Stimulated activated CD8-positive, alpha-beta memory T cell treated with anti-CD3 and anti-CD28 coated beads, Interleukin-12 subunit alpha, Interleukin-12 subunit beta, amount 100 ng/mL, for 24 hours (primary cell): Measurements from ENCODE around the gene BCL7C.
"Not testable (repeated sequence)": the region's sequence is repeated elsewhere in the genome, so short reads cannot be mapped to it uniquely, and the experiment has no call there.

Experiments
- DNase-seq: peaks from one replicate; pipeline ENCODE4 v3.0.0-alpha.2; 2020; ENCODE audit errors: extremely low read depth

The BCL7C gene

DNA sequence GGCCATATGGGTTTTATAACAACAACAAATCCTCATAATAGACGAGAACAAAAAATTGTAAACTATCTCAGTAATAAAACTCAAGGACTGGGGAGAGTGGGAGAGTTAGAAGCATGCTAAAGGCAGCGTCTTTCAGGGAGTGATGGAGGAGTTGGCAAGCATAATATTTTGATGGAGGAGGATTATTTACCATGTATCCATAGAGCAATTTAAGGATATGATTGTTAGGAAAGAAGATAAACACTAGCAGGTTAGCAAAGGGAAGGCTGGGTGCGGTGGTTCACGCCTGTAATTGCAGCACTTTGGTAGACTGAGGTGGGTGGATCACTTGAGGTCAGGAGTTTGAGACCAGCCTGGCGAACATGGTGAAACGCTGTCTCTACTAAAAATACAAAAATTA lies 27.8 kb downstream of the BCL7C start:
- DNase-seq, result no peak

DNA sequence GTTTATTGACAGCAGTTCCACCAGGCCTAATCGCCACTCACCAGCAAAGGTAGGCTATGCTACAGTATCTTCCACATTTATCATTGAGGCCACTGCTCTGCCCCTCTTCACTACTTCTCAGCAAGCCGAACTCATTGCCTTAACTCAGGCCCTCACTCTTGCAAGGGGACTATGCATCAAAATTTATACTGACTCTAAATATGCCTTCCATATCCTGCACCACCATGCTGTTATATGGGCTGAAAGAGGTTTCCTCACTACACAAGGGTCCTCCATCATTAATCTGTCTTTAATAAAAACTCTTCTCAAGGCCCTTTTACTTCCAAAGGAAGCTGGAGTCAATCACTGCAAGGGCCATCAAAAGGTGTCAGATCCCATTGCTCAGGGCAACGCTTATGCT lies 30.7 kb downstream of the BCL7C start:
- DNase-seq, result not testable (repeated sequence)

DNA sequence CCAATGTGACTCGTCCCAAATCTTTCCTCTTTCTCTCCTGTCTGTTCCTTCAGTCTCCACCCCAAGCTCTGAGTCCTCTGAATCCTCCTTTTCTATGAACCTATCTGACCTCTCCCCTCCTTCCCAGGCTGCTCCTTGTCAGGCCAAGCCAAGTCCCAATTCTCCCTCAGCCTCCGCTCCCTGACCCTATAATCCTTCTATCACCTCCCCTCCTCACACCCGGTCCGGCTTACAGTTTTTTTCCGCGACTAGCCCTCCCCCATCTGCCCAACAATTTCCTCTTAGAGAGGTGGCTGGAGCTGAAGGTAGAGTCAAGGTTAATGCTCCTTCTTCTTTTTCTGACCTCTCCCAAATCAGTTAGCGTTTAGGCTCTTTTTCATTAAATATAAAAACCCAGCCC lies 33.1 kb downstream of the BCL7C start:
- not testable (repeated sequence) for DNase-seq

DNA sequence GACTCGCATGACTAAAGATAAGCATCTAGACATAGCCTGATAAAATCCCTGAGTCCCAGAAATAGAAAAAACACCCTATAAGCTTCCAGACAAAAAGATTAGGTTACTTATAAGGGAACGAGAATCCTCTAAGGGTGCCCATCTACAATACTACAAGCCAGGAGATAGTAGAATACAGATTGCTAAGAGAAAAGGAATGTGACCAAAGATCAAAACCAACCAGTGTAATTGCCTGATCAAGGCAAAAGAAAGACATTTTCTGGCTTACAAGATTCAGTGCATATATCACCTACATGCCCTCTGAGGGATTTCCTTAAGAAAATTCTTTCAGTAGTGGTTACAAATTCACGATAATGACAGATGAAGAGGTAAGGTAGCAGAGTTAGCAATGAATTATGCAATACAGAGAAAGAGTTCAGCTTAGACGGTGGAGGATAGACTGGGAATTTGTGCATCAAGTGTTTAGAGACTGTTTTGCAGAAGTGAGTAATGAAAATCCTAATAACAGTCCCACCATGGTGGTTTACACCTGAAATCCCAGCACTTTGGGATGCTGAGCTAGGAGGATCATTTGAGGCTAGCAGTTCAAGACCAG lies 35.0 kb downstream of the BCL7C start:
- no peak for DNase-seq

DNA sequence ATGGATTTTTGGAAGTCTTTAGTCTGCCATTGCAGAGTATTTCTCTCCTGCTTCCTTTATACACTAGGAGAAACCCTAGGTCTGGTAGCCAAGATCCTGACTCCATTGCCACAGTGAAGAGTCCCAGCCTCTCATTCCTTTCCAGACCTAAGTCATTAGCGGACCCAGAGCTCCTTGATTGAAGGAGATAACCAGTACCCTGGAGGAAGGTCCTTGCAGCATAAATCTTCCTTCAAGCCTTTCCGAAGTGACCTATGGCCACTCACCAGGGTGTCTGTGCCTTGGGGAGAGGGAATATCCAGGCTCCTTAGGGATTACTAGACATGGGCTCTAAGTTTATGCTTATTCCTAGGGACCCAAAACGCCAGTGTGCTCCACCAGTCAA lies 35.8 kb downstream of the BCL7C start:
- no peak for DNase-seq

DNA sequence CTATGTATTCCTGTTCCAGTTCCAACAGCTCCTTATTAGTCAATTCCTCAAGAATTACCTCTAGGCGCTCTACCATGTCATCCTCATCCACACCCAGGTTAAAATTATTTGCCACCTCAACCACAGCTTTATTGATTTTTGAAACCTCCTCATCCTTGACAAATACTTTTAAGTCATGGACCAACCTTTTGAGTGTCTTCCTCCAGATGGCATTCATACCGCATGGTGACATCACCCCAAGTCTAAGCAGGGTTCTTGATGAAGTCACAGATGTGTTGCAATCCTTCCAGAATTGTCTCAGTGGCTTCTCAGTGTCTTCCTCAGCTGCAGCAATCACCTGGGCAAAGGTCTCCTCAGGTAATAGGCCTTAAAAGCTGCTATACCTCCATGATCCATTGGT lies 40.1 kb downstream of the BCL7C start:
- DNase-seq, result no peak

- DNase-seq, result no peak
Observed at GRCh38 chr16:30850246-30850645, 43.6 kb downstream of the BCL7C start.

GRCh38 chr16:30846649-30847402 lies 47.1 kb downstream of the BCL7C start:
- no peak for DNase-seq

DNA sequence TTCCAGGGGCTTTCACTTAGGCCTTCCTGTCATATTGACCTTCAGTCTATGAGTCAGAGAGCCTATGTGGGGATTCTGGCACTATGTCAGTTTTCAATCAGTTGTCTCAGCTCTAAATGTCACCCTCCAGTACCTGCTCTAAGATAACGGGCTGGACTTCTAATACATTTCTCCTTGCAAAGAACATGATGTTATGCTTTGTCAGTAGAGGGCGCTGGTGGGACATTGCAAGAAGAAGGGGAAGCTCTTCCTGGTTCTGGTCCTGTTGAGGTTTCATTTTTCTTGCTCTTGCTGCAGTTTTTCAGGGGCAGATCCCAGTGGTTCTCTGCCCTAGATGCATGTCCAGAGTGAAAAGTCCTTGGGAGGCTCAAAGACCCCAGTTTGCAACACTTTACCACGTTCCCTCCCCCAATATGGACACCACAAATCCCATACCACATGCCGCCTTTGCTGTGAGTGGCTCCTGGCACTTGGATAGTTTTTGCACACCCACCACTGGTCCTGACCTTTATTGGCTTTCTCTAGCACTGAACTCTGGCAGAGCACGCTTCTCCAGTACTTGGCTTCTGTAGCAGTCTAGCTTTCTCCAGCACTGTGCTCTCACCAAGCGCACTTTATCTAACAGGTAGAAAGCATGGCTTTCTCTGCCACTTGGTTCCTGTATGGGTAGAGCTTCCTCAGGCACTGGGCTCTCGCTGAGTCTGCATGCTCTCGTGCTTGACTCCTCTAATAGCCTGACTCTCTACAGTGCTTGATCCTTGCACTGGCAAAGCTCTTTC lies 49.0 kb downstream of the BCL7C start:
- DNase-seq, result peak; percentile 49

GRCh38 chr16:30844346-30844670 lies 49.6 kb downstream of the BCL7C start:
- no peak for DNase-seq

DNA sequence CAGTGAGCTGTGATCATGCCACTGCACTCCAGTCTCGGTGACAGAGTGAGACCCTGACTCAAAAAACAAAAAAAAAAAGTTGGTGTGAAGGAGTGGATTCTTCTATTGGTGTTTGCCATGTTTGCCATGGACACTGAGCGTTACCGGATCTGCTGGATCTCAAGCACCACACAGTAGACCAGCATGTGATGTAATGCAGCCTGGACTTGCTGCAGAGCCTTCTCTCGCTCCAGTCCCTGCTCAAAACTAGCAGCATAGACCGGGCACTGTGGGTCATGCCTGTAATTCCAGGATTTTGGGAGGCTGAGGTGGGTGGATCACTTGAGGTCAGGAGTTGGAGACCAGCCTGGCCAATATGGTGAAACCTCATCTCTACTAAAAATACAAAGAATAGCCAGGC lies 50.4 kb downstream of the BCL7C start:
- no peak for DNase-seq

GRCh38 chr16:30842971-30843370 lies 50.9 kb downstream of the BCL7C start:
- DNase-seq, result no peak

- DNase-seq, result no peak
Observed at GRCh38 chr16:30841332-30841731, 52.5 kb downstream of the BCL7C start.

- no peak for DNase-seq
Observed at GRCh38 chr16:30840611-30841010, 53.3 kb downstream of the BCL7C start.

DNA sequence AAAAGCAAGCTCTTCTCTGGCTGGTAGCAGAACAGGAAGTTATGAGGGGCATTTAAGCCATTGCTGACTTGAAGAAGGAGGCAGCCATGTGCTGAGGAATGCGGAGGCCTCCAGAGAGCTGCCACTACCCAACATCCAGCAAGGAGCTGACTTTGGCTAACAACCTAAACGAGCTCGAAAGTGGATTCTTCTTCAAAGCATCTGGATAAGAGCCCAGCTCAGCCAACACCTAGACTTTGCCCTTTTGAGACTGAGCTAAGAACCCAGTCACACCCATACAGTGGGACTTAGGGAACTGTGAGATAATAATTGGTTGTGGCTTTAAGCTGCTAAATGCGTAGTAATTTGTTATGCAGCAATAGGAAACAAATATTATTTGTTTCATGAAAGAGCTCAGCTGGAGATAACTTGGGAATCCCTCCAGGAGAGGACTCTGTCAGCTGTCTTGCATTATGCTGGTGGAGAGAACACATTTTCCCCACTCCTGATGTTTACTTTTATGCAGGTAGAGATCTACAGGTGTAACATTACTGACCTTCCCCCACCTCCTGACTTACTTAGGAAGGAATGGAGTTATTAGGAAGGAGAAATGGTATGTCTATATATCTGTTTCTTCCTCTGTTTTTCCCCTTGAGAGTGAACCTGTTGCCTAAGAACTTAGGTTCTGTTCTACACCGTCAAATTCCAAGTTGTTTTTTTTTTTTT lies 54.2 kb downstream of the BCL7C start:
- no peak for DNase-seq

- no peak for DNase-seq
Observed at GRCh38 chr16:30838876-30839471, 54.9 kb downstream of the BCL7C start.

DNA sequence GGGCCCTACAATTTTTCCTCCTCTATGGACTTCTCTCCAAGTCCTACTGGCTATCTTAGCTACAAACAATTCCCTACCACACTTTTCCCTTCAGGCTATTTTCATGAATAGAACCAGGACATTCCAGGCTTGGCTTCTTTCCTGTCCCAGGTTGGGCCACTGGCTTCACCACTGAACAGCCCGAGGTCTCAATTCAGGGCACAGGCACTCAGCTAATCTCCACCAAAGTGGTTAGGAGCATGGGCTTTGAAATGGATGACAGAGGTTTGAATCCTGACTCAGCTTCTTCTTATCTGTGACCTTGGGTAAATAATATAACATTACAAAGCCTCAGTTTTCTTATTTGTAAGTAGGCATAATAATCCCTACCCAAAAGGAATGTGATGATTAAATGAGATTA lies 56.0 kb downstream of the BCL7C start:
- no peak for DNase-seq
